GM19452 (cell line): Measurements from ENCODE around the gene VAV3.

ENCODE experiments used
- ATAC-seq: cut with Tn5 transposase; IDR thresholded peaks from one replicate; pipeline ENCODE4 v1.9.1; 2021; ENCODE audit not compliant: unreplicated experiment

VAV3 gene

DNA sequence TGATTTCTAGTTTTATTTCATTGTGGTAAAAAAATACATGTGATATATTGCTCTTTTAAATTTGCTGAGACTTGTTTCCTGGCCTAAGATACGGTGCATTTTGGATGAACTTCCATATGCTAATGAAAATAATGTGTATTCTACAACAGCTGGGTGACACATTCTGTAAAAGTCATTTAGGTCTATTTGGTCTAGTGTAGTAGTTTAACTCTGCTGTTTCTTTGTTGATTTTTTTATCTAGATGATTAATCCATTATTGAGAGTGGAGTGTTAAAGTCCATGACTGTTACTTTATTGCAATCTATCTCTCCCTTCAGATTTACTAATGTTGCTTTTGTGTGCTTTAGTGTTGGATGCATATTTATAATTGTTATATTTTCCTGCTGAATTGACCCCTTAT lies 161.4 kb downstream of the VAV3 start:
- no peak for ATAC-seq

DNA sequence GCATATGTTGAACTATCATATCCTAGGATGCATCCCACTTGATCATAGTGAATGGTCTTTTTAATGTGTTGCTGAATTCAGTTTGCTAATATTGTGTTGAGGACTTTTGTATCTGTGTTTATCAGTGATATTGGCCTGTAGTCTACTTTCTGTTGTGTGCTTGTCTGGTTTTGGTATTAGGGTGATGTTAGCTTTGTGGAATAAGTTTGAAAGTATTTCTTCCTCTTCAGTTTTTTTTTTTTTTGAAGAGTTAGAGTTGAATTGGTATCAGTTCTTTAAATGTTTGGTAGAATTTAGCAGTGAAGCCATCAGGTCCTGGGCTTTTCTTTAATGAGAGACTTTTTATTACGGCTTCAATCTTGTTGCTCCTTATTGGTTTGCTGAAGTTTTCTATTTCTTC lies 162.3 kb downstream of the VAV3 start:
- ATAC-seq = no peak

DNA sequence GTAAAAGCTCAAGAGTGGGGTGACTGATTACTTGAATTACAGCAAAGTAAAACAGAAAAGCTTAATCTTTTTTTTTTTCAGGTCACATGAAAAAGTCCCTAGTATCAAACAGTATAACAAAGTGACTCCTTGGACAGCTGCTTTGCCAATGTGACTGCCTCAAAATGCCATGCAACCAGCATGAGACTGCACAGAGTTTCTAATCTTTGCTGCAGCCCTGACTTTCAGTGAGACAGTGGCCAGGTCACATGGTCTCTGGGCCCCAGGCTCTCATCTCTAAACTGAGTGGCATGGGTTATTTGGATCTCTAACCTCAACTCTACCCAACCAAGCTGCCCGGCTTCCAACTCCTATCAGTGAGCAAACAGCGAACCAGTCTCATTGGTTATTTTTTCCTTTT lies 169.0 kb downstream of the VAV3 start:
- no peak for ATAC-seq

DNA sequence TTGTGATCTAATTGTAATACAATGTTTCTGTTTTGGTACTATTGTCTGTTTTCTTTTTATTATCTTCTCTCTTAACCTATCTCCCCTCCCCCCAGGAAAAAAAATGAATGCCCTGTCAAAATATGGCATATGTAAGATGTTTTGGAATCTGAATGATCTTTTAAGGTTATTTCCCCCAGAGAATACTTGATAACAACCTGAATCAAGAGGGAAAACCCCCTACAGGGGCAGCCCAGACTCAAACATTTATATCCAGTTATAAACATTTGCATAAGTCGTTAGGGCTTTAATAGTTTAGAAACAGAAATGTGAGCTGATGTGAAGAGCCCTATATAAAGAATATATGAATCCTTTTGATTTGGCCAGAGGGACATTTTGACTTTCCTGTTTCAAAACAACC lies 169.5 kb downstream of the VAV3 start:
- no peak for ATAC-seq

DNA sequence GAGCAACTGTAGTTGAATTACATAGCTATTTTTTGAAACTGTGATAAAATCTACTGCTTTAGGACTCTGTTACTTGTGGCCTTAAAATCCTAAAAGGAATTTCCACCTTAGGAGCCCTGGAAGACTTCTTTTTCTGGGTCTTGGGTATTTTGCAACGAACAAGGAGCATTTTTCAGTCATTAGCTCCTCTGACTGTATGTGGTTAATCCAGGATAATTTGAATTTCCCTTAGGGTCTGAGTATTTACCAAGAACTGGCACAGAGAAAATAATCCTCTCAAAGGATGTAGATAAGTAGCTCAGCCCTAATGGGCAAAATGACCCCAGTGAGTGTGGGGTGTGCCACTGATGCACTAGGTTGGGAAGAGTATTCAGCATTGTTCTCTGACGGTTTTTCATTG lies 170.4 kb downstream of the VAV3 start:
- ATAC-seq = no peak

DNA sequence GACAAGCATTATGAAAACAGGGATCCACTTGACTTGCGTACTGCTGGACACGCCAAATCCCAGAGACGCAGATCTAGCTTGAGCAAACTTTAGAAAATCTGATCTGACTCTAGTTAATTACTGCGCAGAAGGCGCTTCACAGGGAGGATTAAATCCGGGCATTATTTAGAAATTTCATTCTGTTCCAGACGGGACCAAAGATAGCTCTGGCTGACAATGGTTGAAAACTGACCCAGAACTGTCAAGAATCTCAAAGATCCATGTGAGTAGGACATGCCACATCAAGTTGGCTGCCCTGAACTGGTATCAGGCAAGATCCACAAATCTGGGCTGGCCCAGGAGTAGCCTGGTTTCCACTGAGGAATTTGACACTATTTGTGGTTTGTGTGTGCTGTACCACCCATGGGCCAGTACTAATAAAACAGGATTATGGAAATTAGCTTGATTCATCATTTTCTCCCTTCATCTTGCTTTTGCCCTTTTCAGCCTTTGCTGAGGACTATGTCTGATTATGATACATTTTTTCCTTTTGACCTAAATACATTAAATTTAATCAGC lies 171.0 kb downstream of the VAV3 start:
- ATAC-seq = no peak

DNA sequence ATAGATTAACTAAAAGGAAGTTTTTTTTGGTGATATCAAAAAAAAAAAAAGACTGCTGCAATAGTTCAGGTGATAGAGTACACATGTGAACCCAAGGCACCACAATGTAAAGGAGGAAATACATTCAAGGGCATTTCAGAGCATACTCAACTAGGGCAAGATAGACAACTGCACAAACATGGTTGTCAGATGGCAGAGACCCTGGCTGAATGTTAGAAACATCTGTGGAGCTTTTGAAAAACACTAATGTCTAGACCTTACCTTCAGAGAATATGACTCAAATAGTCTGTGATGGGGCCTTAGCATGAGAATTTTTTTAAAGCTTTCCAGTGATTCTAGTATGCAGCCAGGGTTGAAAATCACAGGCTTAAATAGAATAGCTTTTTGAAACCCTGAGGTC lies 173.6 kb downstream of the VAV3 start:
- no peak for ATAC-seq

DNA sequence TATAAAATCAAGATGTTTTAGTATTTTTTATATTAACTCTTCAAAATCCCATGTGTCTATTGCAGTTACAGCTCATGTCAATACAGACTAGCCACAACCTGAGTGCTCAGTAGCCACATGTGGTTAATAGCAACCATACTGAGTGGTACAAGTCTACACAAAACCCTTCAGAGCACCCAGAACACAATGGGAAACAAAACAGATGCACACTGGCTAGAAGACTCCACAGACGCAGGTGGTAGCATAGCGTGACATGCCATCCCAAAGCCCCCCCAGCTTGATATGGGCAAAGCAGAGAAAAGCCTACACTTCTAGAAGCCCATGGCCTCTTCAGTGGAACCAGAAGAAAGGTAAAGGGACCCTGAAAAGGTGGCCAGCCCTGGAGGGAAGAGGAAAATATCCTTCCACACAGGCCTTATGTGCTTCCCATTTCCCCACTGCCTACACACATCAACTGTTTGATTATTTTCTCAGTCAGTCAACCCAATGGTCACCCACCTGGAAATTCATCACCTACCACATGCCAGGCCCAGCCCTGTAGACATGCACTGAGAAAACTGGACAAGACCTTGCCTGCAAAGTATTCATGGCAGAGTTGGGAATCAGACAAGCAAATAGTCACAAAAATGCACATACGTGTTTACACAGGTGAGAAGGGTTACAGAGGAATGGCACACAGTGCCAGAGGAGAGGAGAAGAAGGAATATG lies 175.0 kb downstream of the VAV3 start:
- ATAC-seq = no peak

DNA sequence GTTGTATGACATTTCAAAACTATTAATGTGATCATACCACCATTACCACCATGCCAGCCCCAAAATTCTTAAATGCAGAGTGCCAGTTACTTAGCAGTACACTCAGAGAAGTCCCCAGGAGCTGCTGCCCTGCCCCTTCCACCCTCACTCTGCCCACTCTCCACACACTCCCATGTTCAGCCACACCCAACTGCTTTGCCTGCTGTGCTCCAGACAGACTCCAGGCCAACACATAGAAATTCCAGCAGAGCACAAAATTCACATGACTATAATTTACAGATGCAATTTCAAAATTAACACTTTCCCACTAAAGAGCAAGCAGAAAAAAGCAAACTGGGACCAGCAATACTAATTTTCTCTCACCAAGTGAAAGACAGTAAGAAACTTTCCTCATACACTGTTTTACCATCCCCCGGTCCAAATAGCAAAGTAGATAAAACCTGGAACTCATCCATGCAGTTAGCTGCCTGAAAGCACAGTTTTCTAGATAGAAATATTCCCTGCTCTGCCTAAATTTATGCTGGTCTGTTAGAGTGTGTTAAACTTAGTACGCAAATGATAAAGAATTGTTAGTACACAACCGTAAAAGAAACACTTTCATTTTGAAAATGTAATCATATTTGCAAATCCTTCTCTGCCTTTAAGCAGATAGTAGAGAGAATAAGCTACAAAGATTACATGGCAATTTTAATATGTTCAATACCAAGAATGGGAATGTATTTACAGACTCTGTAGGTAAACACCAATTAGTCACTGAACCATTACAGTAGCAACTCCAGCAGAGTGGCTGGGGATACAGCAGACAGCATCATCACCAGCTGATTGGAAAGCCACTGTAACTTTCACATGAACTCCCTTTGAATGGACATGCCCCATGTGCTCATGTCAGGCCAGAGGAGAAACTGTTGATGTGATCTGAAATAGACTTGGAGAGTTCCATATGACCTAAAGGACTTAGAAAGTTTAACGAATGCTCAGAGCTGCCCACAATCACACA lies 176.5 kb downstream of the VAV3 start:
- no peak for ATAC-seq

DNA sequence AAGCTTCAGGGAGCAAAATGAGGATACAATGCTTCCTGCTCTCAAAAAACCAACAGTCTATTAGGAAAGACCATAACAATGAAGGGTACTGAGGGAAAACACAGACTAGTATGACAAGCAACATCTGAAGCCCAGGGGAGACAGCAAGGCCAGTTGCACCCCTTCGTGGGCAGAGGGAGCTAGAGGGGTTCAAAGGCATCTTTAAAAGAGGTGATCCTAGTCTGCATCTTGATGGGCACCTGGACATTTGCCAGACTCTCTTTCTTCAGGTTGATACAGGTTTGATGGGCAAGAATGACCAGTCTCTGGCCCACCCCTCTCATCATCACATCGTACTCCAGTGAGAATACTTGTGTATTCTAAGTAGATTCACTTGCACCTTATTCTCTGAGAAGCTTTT lies 177.7 kb downstream of the VAV3 start:
- no peak for ATAC-seq

DNA sequence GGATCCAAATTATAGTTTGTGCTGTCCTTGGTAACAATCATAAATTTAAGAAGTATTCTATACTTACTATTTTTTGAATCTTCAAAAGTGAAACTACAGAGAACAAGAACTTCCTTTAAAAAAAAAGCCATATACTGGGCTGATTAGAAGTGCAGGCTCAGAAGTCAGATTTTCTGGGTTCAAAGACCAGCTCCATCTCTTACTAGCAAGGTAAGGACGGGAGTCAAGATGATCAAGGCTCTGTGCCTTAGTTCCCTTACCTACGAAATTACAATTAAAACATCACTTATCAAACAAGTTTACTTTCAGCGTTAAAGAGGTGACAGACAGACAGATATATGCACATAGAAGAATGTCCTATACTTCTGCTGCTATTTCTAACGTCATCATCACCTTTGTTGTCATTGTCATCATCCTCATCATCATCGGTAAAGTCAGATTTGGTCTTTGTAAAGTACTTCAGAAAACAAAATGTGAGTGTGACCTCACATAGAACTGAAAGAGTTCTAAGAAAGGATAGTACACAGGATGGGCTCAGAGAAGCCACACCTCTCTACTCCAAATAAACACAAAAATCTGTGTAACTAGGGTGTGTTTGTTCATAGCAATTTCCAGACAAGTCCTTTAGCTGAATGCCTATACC lies 178.7 kb downstream of the VAV3 start:
- ATAC-seq = no peak

DNA sequence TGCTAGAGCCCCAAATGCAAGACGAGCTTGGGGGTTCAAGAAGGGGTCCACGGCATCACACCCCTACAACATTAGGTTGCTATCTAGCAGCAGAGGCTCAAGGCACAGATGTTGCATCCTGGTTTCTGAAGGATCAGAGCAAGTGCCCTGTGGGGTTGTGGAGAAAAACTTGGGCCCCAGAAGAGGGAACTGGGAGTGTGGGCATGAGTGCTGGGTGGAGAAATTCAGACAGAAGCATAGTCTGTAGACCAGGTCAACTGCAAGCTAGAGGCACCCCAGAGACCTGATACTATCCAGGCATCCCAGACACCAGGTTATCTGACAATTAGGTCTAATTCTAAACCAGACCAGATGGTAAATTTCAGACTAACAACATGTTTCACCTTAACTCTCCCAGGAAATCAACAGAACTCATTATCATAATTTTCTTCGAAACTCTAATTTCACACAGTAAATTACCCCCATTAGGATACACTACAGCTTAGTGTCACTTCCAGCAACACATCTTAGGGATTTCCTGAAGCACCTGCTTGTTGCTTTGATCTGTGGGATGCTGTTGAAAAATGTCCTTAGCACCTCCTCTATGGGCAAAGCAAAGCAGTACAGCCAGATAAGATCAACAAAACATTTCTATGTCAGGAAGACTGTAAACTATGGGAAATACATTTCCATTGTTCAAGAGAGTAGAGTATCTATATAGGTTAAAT lies 179.3 kb downstream of the VAV3 start:
- no peak for ATAC-seq

DNA sequence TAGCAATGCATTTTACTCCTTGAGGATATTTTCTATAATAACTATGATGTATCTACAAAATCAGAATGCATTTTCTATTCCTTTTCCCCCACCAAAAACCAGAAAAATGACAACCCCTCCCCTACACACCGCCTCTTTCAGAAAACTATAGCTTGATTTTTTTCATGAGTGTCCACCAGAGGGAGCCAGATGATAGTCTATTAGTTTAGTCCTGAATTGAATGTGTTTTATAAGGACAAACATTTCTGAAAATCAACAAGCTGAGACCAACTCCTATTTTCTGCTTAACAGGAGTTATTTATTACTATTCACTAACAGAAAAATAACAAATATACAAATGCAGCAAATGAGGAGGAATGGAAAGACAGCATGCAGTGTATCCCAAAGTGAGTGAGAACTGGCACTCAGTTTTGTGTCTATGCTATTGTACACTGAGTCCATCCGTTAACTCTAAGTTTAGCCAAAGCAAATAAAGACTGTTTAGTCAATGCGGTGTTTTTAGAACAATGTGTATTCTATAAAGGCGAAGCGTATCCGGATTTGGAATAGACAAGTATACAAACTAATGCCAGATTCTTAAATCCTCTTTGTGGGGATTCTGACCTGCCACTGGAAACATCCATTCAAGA lies 182.6 kb downstream of the VAV3 start:
- ATAC-seq = no peak

DNA sequence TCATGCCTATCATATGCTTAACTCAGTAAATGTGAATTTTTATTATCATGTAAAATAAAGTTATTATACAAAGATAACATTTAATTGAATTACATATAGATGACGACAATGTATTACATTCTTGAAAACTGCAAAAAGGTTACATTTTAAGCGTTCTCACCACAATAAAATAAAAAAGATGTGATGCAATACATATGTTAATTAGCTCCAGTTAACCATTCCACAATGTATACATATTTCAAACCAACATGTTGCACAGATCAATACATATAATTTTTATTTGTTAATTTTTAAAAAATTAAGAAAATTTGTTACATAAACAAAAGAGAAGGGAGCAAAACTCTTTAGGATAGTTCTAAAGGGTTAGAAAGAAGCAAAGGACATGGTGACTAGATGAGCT lies 183.7 kb downstream of the VAV3 start:
- no peak for ATAC-seq

DNA sequence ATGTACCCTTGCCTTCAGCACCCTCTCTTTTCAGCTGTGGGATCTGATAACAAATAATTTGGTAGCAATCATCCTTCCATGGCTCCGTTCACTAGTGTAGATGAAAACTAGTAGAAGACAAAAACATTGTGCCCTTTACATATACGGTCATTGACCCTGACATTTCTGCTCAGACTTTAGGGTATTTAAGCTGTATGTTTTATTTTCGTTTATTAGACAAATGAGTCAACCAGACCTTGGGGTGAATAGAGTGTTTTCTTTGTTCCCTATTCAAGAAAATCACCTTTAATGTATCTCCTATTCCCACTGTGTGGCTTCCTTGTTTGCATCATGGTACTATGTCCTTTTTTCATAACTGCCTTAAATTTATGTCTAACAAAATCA lies 187.3 kb downstream of the VAV3 start:
- peak; percentile 21 for ATAC-seq

DNA sequence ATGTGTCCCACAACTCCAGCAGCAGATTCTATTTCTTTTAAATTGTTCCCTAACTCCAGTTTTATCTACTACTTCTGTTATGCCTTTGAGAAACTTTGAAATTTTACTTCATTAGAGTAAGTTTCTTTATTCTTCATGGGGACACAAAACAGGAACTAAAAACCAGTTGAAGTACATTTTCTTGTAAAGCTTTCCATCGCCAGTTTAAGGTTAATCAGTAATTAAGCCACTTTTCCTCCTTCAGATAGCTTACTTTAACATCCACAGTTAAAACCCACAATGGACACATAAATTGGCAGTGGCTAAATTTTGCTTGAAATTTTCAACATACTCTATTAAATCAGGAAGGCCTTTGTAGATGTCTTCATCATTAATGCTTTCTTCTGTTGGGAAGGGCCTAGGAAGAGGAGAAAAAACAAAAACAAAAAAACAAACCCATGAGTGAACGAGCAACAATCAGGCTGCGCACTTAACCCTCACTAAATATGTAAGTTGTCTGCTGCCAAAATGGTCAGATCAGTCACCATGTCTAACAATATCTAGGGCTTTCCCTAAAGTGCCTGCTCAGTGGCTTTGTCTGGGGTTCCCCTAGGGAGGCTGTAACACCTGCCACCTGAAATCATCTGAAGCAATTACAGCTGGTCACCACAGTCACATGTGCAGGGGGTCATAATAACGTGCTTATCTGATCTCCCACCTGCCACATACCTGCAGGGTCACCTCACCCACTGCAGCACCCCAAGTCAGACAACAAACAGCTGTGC lies 187.9 kb downstream of the VAV3 start:
- ATAC-seq = peak; percentile 86

DNA sequence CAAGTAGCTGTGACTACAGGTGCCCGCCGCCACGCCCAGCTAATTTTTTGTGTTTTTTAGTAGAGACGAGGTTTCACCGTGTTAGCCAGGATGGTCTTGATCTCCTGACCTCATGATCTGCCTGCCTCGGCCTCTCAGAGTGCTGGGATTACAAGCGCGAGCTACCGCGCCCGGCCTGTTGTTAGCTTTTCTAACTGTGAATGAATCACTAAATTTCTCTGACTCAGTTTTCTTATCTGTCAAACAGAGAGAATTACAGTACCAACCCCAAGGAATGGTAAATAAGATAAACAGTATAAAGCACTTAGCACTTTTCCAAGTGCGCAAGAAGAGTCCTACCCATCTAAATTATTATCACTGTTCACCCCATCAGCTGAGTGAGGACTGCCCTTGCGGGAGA lies 193.6 kb downstream of the VAV3 start:
- no peak for ATAC-seq

DNA sequence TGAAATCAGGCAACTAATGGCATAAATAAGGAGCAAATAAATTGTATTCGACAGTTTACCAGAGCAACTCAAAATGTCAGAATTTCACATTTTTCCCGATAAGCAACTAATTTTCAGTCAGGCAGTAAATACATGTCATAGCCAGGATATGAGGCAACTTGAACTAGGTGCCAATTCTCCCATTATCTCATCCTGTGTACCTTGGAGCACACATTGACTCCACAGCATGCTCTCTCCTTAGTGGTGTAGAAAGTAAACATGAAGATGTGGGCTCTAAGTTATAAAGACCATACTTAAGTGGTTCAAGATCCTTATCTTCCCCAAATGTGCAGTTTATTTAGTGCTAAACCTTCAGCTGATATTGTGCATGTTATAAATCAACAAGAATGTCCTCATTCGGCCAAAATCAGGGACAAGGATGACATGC lies 197.8 kb downstream of the VAV3 start:
- ATAC-seq = no peak

DNA sequence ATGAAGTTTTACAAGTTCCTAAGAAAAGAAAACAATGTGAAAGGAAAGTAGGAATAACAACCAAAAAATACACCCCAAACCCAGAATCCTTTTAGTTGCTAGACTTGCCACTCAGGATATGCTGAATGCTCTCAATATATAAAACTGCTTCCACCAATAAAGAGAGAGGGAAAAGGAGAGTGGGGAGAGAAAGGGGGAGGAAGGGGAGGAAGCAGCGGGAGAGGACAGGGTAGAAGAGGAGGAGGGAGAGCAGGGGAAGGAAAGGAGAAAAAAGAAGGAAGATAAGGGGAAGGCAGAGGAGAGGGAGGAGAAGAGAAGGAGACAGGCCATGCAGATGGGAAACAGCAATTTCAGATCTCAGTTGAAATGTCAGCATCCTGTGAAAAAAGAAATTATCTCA lies 198.4 kb downstream of the VAV3 start:
- ATAC-seq = no peak
